HG02571 (cell line): ENCODE measurements around the gene RIPK3.
A peak's percentile ranks its signal among the peaks of the same experiment; 100 is the strongest.
"Not testable (repeated sequence)": the region's sequence is repeated elsewhere in the genome, so short reads cannot be mapped to it uniquely, and the experiment has no call there.

Experiments
- ATAC-seq: cut with Tn5 transposase; IDR thresholded peaks from one replicate; pipeline ENCODE4 v1.9.1; 2021; ENCODE audit warnings: mild to moderate bottlenecking, moderate library complexity; ENCODE audit not compliant: unreplicated experiment

Gene RIPK3

DNA sequence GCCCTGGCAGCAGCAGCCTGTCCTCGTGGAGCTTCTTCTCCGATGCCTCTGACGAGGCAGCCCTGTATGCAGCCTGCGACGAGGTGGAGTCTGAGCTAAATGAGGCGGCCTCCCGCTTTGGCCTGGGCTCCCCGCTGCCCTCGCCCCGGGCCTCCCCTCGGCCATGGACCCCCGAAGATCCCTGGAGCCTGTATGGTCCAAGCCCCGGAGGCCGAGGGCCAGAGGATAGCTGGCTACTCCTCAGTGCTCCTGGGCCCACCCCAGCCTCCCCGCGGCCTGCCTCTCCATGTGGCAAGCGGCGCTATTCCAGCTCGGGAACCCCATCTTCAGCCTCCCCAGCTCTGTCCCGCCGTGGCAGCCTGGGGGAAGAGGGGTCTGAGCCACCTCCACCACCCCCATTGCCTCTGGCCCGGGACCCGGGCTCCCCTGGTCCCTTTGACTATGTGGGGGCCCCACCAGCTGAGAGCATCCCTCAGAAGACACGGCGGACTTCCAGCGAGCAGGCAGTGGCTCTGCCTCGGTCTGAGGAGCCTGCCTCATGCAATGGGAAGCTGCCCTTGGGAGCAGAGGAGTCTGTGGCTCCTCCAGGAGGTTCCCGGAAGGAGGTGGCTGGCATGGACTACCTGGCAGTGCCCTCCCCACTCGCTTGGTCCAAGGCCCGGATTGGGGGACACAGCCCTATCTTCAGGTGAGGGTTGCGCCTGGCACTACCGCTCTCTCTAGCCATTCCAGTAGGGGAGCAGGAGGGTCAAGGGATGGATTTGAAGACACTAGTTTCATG, 30.3 kb upstream of the RIPK3 start:
- no peak for ATAC-seq

DNA sequence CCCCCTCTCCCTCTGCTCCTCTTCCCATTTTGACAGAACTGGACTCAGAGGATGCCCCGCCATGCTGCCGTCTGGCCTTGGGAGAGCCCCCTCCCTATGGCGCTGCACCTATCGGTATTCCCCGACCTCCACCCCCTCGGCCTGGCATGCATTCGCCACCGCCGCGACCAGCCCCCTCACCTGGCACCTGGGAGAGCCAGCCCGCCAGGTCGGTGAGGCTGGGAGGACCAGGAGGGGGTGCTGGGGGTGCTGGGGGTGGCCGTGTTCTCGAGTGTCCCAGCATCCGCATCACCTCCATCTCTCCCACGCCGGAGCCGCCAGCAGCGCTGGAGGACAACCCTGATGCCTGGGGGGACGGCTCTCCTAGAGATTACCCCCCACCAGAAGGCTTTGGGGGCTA, 29.7 kb upstream of the RIPK3 start:
- no peak for ATAC-seq

- no peak for ATAC-seq
Observed at GRCh38 chr14:24368562-24369252, 28.9 kb upstream of the RIPK3 start.

DNA sequence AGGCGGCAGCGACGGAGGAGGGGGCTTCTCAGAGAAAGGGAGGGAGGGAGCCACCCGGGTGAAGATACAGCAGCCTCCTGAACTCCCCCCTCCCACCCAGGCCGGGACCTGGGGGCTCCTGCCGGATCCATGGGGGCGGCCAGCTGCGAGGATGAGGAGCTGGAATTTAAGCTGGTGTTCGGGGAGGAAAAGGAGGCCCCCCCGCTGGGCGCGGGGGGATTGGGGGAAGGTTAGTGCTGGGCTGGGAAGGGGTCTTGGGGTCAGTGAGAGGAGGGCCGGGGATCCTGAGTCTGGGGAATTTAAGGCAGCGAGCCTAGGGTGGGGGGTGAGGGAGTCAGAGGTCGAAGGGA, 28.4 kb upstream of the RIPK3 start:
- no peak for ATAC-seq

DNA sequence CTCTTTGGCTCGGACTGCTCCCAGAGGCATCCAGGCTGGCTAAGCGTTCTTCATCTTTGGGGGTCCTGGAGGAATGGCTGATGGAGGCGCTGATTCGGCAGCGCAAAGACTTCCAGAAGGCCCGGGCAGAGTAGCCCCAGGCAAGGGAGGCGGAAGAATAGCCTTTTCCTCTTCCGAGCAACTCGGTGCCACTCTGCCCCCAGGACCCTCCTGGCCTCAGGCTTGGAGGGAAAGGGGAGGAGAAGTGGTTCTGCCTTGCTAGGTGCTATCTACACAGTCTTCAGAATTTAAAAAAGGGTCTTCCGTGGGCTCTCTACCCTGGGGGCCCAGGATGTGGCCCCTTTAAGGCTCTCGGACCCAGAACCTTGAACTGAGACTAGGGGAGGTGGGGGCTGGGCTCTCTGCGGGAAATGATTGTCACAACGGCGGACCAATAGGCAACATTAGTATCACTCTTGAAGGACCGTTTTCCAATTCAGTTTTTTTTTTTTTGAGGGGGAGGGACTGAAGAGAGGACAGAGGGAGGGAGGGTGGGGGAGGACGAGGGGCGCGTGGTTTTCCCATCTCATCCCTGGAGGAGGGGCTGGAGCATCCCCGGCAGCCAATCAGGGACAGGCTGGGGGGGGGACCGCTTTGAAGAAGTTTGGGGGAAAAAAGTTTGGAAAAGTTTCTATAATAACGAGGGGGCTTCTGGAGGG, 27.9 kb upstream of the RIPK3 start, which contains the start of gene NFATC4:
Gene NFATC4 (plus strand): TSS at position 671 of the 698 bp plus-strand sequence. CDS start 157 bp downstream, outside the sequence.
- no peak for ATAC-seq

DNA sequence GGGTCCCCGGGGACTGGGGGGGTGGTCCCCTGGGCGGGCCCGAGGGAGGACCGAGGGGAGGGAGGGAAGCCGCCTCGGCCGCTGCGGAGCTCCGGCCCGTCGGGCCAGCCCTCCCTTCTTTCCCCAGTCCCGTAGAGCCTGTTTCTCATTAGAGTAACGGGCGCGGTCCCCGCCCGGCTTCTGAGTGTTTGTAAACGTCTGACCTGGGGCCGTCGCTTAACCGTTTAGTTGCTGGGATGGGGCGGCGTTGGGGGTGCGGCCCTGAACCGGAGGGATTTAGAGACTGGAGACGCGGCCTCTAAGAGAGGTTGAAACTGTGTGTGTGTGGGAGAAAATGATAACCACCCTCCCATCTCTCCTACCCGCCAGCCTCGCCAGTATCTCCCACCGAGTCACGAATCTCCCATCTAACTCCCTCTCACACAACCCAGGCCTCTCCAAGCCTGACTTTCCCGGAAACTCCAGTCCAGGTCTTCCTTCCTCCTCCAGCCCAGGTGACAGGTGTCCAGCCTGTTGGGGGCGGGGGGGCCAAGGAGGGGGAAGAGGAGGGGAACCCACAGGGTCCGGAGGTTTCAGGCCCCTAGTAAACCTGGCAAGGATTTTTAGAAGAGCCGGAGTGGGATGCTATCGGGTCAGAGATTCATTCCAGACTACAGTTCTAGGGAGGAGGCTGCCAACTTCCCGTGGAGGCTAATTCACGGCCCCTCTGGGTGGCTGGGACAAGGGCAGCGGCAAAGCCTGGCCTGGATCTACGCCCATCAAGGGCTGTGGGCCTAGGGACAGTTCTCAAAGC, 27.1 kb upstream of the RIPK3 start:
- peak; percentile 57 for ATAC-seq

DNA sequence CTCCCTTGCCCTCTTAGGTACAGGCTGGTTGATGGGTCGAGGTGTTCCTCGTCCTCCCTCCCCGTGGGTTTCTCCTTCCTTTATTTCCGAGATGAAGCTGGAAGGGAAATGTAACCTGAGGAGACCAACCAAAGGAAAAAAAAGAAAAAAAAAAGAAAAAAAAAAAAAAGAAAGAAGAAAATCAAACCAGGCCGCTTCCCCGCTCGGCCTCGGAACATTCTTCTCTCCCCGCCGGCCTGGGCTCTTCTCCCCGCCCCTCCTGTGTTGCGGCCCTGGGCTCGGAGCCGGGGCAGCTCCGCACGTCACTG, 26.6 kb upstream of the RIPK3 start:
- no peak for ATAC-seq

DNA sequence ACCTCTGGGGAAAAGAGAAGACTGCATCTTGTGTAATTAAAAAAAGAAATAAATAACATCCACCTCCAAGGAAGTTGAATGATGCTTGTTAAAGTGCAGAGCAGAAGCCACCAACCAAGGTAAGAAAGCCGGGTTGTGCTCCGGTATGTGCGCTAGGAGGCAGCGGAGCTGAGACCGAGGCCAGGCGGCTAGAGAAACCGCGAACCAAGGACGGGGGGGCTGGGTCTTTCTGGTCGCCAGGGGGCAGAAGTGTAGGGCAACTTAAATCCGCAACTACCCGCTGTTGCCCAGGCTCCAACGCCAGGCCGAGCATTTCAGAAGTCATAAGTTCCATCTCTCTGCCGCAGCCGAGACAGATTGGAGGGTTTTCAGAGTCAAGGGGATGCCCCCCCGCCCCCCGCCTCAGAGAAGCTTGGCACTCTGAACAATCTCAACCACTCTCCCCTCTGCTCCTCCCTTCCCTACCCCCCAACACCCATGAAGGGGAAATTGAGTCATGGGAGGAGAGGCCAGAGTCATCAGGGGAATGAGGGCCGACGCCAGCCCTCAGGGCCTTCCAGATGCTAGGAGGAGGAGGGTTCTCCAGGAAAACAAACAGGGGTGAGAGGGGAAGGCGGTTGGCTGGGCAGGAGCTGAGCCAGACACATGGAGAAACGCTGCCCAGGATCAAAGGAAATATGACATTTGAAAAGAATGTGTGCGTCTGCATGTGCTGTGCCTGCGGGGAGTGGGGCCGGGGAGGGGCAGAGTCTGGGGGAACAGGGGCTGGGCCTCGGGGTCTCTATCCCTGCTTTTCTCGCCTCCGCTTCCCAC, 26.0 kb upstream of the RIPK3 start:
- ATAC-seq: peak; percentile 37

GRCh38 chr14:24364841-24365240, 25.1 kb upstream of the RIPK3 start:
- ATAC-seq: no peak

DNA sequence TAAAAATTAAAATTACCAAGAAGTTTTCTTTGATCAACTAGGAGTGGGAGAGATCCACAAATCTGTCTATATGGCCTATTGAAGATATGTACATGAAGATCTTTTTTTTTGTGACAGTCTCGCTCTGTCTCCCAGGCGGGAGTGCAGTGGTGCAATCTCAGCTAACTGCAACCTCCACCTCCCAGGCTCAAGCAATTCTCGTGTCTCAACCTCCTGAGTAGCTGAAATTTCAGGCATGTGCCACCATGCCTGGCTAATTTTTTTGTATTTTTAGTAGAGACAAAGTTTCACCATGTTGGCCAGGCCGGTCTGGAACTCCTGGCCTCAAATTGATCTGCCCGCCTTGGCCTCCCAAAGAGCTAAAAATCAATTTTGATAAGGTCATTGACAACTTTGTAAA, 23.6 kb upstream of the RIPK3 start:
- ATAC-seq: no peak

DNA sequence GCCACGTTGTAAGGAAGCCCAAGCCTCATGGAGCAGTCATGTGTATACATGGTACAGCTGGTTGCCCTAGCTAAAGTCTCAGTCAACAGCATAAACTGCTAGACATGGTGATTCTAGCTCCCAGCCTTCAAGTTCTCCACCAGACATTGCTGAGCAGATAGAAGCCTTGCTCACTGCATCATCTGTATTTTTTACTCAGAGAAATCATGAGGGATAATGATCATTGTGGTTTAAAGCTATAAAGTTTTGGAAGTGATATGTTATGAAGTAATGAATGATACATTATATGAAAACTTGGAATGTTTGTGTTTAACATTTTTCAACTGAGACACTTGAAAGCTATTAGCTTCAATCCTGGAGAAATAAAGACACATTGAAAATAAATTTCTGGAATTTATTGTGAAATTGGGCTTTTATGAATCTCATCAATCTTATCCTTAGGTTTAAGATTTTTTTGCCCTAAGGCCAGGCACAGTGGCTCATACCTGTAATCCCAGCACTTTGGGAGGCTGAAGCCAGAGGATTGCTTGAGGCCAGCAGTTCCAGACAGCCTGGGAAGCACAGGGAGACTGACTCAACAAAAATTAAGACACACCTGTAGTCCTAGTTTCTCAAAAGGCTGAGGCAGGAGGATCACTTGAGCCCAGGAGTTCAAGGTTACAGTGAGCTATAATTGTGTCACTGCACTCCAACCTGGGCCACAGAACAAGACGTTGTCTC, 22.6 kb upstream of the RIPK3 start:
- no peak for ATAC-seq

DNA sequence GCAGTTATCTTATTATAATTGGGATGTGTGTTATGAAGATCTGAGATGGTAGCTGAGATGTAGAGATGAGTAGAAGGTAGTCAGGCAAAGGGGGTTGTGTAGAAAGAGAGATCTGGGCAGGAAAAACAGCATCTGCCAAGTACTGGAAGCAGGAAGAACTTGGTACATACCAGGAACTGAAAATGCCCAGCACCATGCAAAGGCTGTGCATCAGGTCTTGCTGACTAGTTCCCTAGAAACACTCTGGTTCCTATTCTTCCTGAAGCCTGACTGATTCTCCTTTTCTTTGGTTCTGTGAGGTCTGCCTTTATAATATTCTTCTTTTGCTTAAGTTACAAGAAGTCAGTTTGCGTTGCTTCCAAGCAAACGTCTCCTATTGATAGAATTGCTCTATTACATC, 21.5 kb upstream of the RIPK3 start:
- ATAC-seq: no peak

- no peak for ATAC-seq
Observed at GRCh38 chr14:24360281-24360680, 20.5 kb upstream of the RIPK3 start.

- no peak for ATAC-seq
Observed at GRCh38 chr14:24356208-24356607, 16.4 kb upstream of the RIPK3 start.

DNA sequence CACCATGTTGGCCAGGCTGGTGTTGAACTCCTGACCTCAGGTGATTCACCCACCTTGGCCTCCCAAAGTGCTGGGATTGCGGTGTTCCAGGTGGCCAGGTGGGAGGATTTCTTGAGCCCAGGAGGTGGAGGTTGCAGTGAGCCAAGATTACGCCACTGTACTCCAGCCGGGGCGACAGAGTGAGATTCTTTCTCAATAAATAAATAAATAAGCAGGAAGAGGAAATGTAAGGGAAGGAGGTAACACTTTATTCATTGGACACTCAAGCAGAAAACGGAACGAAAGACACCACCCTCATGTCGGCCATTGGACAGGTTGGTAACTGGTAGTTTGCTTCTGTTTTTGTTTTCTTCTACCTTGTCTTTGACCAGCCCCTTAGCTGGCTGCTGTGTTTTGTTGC, 15.2 kb upstream of the RIPK3 start:
- no peak for ATAC-seq

DNA sequence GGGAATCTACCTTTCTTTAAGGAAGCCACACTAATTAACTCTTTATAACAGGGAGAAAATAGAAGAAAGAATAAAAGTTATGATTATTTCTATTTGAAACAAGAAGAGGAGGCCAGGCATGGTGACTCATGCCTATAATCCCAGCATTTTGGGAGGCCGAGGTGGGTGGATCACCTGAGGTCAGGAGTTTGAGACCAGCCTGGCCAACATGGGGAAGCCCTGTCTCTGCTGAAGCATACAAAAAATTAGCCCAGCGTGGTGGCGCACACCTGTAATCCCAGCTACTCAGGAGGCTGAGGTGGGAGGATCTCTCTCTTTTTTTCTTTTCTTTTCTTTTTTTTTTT, 14.7 kb upstream of the RIPK3 start:
- ATAC-seq: not testable (repeated sequence)

DNA sequence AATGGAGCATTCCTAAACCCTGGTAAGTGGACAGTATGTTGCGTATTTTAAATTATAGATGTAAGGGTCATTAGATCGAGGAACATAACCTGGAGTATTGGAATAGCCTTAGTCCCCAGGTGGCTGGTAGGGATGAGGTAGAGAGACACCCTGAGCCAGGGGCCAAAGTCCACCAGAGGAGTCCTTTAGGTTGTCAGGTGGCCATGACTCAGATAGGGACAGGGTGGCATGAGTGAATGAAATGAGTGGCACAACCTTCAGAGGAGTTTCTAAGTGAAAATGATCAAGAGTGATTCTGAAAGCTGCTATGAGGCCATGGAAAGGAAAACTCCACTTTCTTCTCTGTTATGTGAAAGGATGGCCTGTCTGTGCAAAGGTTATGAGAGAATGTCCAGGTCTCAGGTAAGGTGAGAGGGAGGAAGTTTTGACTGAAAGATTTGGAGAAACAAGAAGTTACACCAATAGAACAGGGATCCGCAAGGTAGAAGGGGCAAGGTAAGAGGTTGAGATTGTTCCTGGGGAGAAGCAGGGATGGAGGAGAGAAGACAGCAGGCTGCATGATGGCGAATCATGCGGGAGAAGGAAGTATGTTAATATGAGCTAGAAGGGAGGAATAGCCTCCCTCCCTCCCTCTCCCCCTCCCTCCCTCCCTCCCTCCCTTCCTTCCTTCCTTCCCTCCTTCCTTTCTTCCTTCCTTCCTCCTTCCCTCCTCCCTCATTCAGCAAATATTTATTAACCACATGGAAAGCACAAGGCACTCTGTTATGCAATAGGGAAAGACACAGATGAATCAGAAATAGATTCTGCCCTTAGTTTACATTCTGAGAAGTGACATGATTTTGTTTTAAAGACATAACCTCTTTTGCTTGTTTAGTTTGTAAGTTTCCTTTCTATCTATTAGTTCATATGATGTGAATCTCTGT, 14.0 kb upstream of the RIPK3 start:
- no peak for ATAC-seq

DNA sequence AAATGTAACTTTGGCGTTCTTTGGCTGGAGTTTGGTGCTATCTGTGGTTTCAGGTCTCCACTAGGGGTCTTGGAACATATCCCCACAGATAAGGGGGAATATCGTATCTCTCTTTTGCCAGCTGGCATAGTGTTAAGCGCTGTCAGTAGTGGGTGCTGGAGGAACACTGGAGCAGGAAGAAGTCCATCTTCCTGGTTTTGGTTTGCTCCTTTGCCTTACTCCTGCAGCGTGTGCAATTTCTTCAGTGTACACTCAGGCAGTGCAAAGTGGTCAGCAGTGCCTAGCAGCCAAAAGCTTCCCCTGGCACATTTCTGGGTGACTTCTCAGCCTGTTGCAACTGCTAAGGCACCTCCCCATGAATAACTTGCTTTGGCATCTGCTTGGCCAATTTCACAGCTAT, 11.7 kb upstream of the RIPK3 start:
- no peak for ATAC-seq

GRCh38 chr14:24349742-24350141, 10.0 kb upstream of the RIPK3 start:
- no peak for ATAC-seq
